Lung (tissue), 12 donors: ENCODE results near the gene ITGA8. TPM values are rescaled to one million over a fixed set of nuclear protein-coding genes. Genes with fewer than 3 reads are reported as not detected.

ENCODE experiments used
- ATAC-seq: fragments of 200-7000 bp; cut with Tn5 transposase; one replicate; pipeline ENCODE4 v1.9.1; 2020; ENCODE audit warnings: moderate number of reproducible peaks; ENCODE audit not compliant: insufficient read depth, low FRiP score
- DNase-seq, 3 donors: peaks; one replicate each; pipeline ENCODE4 v3.0.0-alpha.2; 2013 to 2017
- H3K27ac ChIP-seq, 2 donors: one replicate each; pipeline ENCODE4 v1.5.1; 2013; ENCODE audit warnings: mild to moderate bottlenecking in 2 of 2, moderate library complexity in 2 of 2, control low read depth in 1 of 2, inconsistent platforms in 1 of 2, low read depth in 1 of 2, low read length in 1 of 2
- H3K27me3 ChIP-seq, 3 donors: one replicate each; pipeline ENCODE4 v1.5.1; 2013; ENCODE audit warnings: low read length in 2 of 3; ENCODE audit not compliant: control insufficient read depth in 3 of 3, insufficient read depth in 3 of 3
- H3K36me3 ChIP-seq, 4 donors: one replicate each; pipeline ENCODE4 v1.5.1; 2013; ENCODE audit warnings: low read length in 4 of 4, mild to moderate bottlenecking in 1 of 4, moderate library complexity in 1 of 4; ENCODE audit not compliant: control insufficient read depth in 4 of 4, insufficient read depth in 4 of 4
- H3K4me1 ChIP-seq, 5 donors: one replicate each; pipeline ENCODE4 v1.5.1; 2013; ENCODE audit warnings: low read length in 5 of 5, mild to moderate bottlenecking in 2 of 5, moderate library complexity in 1 of 5; ENCODE audit not compliant: control insufficient read depth in 5 of 5, insufficient read depth in 5 of 5
- H3K4me3 ChIP-seq: one replicate; pipeline ENCODE4 v1.5.1; 2013; ENCODE audit warnings: mild to moderate bottlenecking, control low read depth, moderate library complexity
- H3K9ac ChIP-seq, 2 donors: one replicate each; pipeline ENCODE4 v1.5.1; 2013; ENCODE audit warnings: low read length in 2 of 2, control low read depth in 1 of 2; ENCODE audit not compliant: insufficient read depth in 1 of 2
- H3K9me3 ChIP-seq, 4 donors: one replicate each; pipeline ENCODE4 v1.5.1; 2013; ENCODE audit warnings: low read length in 3 of 4, mild to moderate bottlenecking in 1 of 4, moderate library complexity in 1 of 4; ENCODE audit not compliant: control insufficient read depth in 4 of 4, insufficient read depth in 3 of 4
- WGBS, 2 donors: extraction: QIAGEN DNeasy Blood & Tissue Kit; methylation state at CpG; one replicate each; pipeline ENCODE4 v1.1.7; 2013; 5-methylcytosine and 5-hydroxymethylcytosine counted together
- polyA plus RNA-seq, 2 donors: library from polyadenylated mRNA; stranded (reverse); fragments of 200-250 nt; gene quantifications; one replicate each; pipeline ENCODE4 v1.2.1, GENCODE V29; 2013
- total RNA-seq, 2 donors: library from RNA; depleted of rRNA in 1 of 2; stranded (reverse); fragments of >200 nt in 1 of 2; gene quantifications; one replicate each; pipeline ENCODE4 v1.2.1, GENCODE V29; 2014 to 2021
- TF ChIP-seq, protein P1 (sequence below): IDR thresholded peaks from 2 replicates; pipeline ENCODE4 v1.5.1; 2012; ENCODE audit warnings: mild to moderate bottlenecking; ENCODE audit errors: control extremely low read depth, extremely low read depth
- donor health status: control.
- donor health status: control.
- donor health status: Bipolar disorder and iron deficiency.
- donor health status: healthy.
- donor health status: DM: yes; HTN: yes; CAD: no.

ITGA8 gene
- total and polyA plus RNA-seq, 4 donors = 3.9 to 124 (median 13.6) TPM

DNA sequence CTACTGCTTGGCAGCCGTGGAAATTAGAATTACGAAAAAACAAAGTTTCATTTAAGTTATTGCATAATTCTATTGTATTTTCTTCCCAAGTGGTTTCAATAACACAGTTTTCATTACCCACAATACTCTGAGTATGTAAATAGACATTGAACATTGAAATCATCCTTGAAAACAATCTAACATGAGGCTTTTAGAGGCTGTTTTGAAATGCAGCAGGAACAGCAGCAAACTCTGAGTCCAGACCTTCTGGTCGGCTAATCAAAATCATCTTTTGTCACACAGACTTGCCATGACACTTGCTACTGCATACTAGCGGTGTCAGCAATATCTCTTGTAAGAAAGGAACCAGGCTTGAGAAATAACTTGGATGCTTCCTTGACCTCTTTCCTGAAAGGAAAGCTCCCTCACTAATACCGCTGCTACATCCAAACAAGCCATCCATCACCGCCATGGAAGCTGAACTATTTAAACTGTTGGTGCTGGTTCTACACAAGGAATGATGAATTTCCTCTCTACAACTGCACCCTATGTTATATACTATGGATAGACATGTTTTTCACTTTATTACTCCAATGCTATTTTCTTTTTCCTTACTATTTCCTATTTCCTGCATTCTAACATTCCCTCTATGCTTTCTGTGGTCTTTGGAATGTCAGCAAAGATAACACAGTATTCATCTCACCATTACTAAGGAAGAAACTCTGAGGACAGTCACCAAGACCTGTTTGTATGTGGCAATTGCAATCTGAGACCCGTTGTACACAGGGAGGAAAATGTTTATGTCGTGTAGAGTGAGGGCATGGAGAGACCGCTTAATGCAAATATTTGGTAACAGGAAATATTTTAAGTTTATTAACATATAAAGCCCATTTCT is 130.8 kb downstream of the ITGA8 start:
- H3K4me3 ChIP-seq = no peak overlapping the region
- ATAC-seq = no peak
- 50 to 54% methylated on average over 9 of the region's 9 CpGs for WGBS, 2 donors
- H3K4me1 ChIP-seq = peaks cover 0 to 18% (median 5%) of the 10 kb centered on the region in 5 donors
- DNase-seq = peak in 2 of 3 donors; percentile 22 to 51
- H3K27me3 ChIP-seq = no peaks in the 10 kb centered on the region
- peaks cover 0 to 24% (median 9%) of the 10 kb centered on the region in 4 donors for H3K36me3 ChIP-seq
- H3K27ac ChIP-seq = no peak overlapping the region
- TF ChIP-seq, protein P1, sequence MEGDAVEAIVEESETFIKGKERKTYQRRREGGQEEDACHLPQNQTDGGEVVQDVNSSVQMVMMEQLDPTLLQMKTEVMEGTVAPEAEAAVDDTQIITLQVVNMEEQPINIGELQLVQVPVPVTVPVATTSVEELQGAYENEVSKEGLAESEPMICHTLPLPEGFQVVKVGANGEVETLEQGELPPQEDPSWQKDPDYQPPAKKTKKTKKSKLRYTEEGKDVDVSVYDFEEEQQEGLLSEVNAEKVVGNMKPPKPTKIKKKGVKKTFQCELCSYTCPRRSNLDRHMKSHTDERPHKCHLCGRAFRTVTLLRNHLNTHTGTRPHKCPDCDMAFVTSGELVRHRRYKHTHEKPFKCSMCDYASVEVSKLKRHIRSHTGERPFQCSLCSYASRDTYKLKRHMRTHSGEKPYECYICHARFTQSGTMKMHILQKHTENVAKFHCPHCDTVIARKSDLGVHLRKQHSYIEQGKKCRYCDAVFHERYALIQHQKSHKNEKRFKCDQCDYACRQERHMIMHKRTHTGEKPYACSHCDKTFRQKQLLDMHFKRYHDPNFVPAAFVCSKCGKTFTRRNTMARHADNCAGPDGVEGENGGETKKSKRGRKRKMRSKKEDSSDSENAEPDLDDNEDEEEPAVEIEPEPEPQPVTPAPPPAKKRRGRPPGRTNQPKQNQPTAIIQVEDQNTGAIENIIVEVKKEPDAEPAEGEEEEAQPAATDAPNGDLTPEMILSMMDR = no peak
- no peak overlapping the region for H3K9ac ChIP-seq
- no peaks in the 10 kb centered on the region for H3K9me3 ChIP-seq

DNA sequence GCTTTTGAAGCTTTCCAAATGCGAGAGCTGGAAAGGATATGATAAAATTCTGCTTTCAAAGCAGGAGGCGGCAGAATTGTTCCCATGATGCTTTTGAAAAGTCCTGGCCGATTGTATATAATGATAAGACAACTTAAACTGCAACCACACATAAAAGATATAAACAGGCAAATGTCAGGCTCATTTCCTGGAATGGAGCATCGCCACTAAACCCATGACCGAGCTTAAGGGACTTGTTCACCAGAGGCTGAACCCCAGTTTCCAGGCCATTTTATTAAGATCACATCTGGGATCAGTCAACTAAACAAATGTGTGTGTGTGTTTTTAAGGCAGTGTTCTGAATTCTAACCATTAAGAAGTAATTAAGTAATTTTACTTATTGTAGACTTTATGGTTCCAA is 131.6 kb downstream of the ITGA8 start:
- Histone ChIP-seq H3K9ac (no peak overlapping the region), H3K4me1 (peaks cover 0 to 18% (median 5%) of the 10 kb centered on the region in 5 donors), H3K4me3 (no peak overlapping the region), H3K27ac (no peak overlapping the region), H3K9me3 (no peaks in the 10 kb centered on the region), H3K36me3 (peaks cover 0 to 28% (median 8%) of the 10 kb centered on the region in 4 donors), H3K27me3 (no peaks in the 10 kb centered on the region)
- no peak for ATAC-seq
- TF ChIP-seq, protein P1 = no peak
- DNase-seq = peak in 2 of 3 donors; percentile 31 to 36
- WGBS, 2 donors = 68 to 69% methylated on average over 5 of the region's 5 CpGs

DNA sequence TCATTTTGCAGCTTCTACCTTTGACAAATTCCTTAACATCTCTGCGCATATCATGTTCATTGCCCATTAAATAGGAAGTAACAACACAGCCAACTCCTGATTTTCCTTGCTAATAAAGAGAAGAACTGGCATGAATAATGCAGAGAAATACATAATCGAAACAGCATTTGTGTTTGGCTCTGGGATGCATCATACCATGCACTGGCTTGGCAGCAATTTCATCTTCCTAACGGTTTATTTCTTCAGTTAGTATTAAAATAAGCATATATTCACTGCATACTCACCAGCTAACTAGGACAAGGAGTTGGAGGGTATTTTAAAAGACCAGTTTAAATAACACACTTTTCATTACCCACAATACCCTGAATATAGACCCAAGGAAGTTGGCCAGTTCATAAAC is 132.5 kb downstream of the ITGA8 start:
- H3K27me3 ChIP-seq = no peaks in the 10 kb centered on the region
- DNase-seq = no peak
- WGBS, 2 donors = 87 to 96% methylated on average over 3 of the region's 3 CpGs

More for the DNA sequence above, 132.5 kb downstream of the ITGA8 start:
- ATAC-seq = no peak
- Histone ChIP-seq H3K27ac (no peak overlapping the region), H3K4me3 (no peak overlapping the region), H3K36me3 (peaks cover 0 to 27% (median 8%) of the 10 kb centered on the region in 4 donors), H3K9me3 (no peaks in the 10 kb centered on the region), H3K9ac (no peak overlapping the region), H3K4me1 (peaks cover 0 to 18% (median 5%) of the 10 kb centered on the region in 5 donors)
- TF ChIP-seq, protein P1 = no peak
